ENCODE data around the gene PLA2G3. TPM values are rescaled to one million over a fixed set of nuclear protein-coding genes. Genes with fewer than 3 reads are reported as not detected.
A peak's percentile ranks its signal among the peaks of the same experiment; 100 is the strongest.

PLA2G3 gene
- total RNA-seq, 1 experiment from 2014 or later: not detected

DNA sequence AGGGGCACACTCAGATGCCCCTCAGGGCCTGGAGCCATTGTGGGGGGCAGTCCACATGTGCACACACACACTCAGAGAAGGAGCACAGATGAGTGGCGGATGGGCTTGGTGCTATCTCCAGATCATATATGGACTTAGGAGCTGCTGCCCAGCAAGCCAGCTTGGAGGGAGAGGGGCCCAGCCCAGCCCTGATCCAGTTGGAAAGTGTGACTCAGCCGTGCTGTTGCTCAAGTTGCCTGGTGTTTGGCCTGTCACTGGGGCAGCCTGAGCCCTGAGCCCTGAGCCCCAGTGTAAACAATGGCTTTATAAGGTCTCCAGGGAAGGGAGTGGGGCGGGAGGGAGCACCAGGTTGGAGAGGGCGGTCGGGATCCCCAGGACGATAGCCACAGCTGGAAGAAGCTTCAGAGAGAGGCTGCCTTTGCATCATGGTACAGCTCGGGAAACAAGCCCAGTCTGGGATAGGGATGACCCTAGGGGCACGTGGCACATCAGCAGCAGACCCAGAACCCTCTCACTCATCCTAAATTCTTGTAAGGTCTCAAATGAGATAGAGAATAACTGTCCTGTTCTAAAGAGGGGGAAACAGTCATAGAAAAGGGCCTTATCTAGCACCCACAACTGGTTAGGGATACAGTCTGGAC lies 37.7 kb downstream of the PLA2G3 start:
- Mint-ChIP-seq H3K9me3 (ENCODE audit: low read depth, unreplicated experiment) (no peaks in the 10 kb centered on the region), H3K27ac (ENCODE audit: unreplicated experiment) (no peak overlapping the region), H3K4me3 (ENCODE audit: low read depth, unreplicated experiment) (no peak overlapping the region), H3K27me3 (ENCODE audit: unreplicated experiment) (no peaks in the 10 kb centered on the region), H3K36me3 (ENCODE audit: insufficient read depth, unreplicated experiment) (peaks cover 30% of the 10 kb centered on the region), H3K4me1 (ENCODE audit: low read depth, unreplicated experiment) (peaks cover 8% of the 10 kb centered on the region)
- peak; percentile 45 for DNase-seq
- intact Hi-C loops (cut with micrococcal nuclease; ENCODE audit: unreplicated experiment): no loop called here
- CTCF ChIA-PET: interaction anchor here (1.2 to 1.5 kb wide), 2 partner anchors 9 to 21 kb away, joined by 3 to 5 read pairs; partner anchors contain the start of gene SMTN
- BruUV-seq (replicated peaks): no TSS peak
- TF ChIP-seq, protein P1, sequence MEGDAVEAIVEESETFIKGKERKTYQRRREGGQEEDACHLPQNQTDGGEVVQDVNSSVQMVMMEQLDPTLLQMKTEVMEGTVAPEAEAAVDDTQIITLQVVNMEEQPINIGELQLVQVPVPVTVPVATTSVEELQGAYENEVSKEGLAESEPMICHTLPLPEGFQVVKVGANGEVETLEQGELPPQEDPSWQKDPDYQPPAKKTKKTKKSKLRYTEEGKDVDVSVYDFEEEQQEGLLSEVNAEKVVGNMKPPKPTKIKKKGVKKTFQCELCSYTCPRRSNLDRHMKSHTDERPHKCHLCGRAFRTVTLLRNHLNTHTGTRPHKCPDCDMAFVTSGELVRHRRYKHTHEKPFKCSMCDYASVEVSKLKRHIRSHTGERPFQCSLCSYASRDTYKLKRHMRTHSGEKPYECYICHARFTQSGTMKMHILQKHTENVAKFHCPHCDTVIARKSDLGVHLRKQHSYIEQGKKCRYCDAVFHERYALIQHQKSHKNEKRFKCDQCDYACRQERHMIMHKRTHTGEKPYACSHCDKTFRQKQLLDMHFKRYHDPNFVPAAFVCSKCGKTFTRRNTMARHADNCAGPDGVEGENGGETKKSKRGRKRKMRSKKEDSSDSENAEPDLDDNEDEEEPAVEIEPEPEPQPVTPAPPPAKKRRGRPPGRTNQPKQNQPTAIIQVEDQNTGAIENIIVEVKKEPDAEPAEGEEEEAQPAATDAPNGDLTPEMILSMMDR (IDR thresholded peaks at IDR 0.05; ENCODE audit: unreplicated experiment): no peak

DNA sequence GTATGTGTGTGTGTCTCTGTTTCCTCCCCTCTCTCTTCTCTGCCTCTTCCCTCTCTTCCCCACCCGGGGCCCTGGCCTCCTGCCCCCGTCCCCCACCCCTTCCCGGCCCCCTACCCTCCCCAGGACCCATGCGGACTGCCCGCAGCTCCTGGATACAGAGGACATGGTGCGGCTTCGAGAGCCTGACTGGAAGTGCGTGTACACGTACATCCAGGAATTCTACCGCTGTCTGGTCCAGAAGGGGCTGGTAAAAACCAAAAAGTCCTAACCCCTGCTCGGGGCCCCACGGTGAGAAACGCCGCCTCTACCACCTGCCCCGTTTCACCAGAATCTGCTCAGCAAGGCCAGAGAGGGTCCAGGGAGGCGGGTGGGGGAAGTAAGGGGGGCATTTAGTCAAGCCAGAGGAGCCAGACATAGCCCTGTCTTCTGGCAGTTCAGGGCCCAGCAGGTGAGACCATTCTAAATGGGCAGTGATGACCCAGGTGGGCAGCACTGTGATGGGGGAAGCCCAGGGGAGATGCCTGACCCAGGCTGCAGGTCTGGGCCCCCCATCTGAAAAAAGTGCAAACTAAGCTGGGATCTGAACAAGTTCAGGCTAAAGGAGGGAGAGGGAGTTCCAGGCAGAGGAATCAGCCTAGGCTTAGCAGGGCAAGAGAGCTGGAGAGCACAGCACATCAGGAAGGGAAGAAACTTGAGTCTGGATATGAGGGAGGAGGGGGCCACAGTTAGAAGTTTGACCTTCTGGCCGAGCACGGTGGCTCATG lies 39.4 kb downstream of the PLA2G3 start:
- H3K9me3 Mint-ChIP-seq (ENCODE audit: low read depth, unreplicated experiment): no peaks in the 10 kb centered on the region
- no peak for DNase-seq
- peaks cover 22% of the 10 kb centered on the region for H3K36me3 Mint-ChIP-seq (ENCODE audit: insufficient read depth, unreplicated experiment)
- TF ChIP-seq, protein P1 (IDR thresholded peaks at IDR 0.05; ENCODE audit: unreplicated experiment): no peak
- CTCF ChIA-PET: interaction anchor here (1.1 kb wide), 1 partner anchor 30 kb away, joined by 6 read pairs; no protein-coding TSS in a partner anchor
- BruUV-seq (replicated peaks): no TSS peak
- H3K27me3 Mint-ChIP-seq (ENCODE audit: unreplicated experiment): no peaks in the 10 kb centered on the region
- intact Hi-C loops (cut with micrococcal nuclease; ENCODE audit: unreplicated experiment): no loop called here
- H3K4me3 Mint-ChIP-seq (ENCODE audit: low read depth, unreplicated experiment): no peak overlapping the region
- no peak overlapping the region for H3K27ac Mint-ChIP-seq (ENCODE audit: unreplicated experiment)
- peaks cover 8% of the 10 kb centered on the region for H3K4me1 Mint-ChIP-seq (ENCODE audit: low read depth, unreplicated experiment)

DNA sequence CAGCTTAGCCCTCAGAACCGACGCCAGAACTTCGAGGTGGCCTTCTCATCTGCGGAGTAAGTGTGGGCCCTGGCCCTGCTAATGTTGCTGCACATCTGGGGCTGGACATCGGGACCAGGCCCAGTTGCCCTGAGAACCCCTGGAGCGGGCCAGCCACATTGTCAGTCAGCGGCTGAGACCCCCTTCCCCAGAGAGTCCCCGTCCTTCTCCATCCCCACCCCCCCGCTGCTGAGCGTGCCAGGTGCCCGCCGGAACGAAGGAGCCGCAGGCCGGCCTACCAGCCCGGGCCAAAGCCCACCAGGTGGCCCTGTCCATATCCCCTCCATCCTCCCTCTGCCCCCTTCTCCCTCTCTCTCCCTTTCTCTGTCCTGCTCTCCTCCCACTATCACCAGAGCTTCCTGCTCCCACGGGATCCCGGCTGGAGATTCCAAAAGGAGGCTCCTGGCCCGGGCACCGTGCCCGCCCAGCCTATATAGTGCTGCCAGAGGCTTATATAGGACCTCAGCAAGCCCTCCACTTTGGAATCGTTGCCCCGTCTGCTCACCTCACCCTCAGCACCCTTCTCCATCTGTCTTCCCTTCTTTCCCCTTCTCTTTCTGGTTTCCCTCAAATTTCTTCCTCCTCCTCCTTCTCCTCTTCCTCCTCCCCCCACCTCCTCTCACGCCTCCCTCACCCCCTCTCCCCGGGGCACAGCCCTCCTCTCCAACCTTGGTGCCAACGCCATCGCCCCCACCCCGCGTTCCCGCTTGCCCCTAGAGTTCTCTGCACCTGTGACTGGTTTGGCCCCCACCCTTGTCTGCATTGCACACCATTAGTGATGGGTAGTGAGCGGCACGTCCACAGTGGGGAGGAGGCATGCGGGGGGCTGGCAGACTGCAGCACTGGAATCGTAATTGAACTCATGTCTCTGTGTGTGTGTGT lies 40.2 kb downstream of the PLA2G3 start:
- TF ChIP-seq, protein P1 (IDR thresholded peaks at IDR 0.05; ENCODE audit: unreplicated experiment): no peak
- Mint-ChIP-seq H3K4me1 (ENCODE audit: low read depth, unreplicated experiment) (peaks cover 8% of the 10 kb centered on the region), H3K4me3 (ENCODE audit: low read depth, unreplicated experiment) (no peak overlapping the region), H3K27ac (ENCODE audit: unreplicated experiment) (no peak overlapping the region), H3K36me3 (ENCODE audit: insufficient read depth, unreplicated experiment) (peaks cover 22% of the 10 kb centered on the region), H3K27me3 (ENCODE audit: unreplicated experiment) (no peaks in the 10 kb centered on the region), H3K9me3 (ENCODE audit: low read depth, unreplicated experiment) (no peaks in the 10 kb centered on the region)
- no peak for DNase-seq
- BruUV-seq (replicated peaks): no TSS peak
- intact Hi-C loops (cut with micrococcal nuclease; ENCODE audit: unreplicated experiment): no loop called here
- CTCF ChIA-PET: no interaction called here

DNA sequence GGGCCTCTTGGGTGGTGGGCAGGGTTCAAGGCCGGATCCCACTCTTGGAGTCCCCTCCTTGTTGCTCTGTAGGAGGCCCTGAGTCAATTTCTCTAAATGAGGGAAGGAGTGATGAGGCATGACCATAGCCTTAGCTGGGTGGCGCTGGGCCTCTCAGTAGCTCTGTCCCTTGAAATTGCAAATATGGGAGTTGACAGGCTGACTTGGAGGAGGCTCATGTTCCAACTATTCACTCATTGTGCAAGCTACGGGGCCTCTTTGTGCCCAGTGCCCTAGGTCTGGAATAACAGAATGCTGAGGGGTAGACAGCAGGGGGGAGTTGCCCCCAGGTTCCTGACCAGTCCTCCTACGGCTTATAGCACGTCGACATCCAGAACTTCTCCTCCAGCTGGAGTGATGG lies 40.9 kb downstream of the PLA2G3 start:
- TF ChIP-seq, protein P1 (IDR thresholded peaks at IDR 0.05; ENCODE audit: unreplicated experiment): no peak
- CTCF ChIA-PET: no interaction called here
- Mint-ChIP-seq H3K27ac (ENCODE audit: unreplicated experiment) (no peak overlapping the region), H3K4me3 (ENCODE audit: low read depth, unreplicated experiment) (no peak overlapping the region), H3K4me1 (ENCODE audit: low read depth, unreplicated experiment) (peaks cover 8% of the 10 kb centered on the region), H3K27me3 (ENCODE audit: unreplicated experiment) (no peaks in the 10 kb centered on the region), H3K36me3 (ENCODE audit: insufficient read depth, unreplicated experiment) (peaks cover 19% of the 10 kb centered on the region), H3K9me3 (ENCODE audit: low read depth, unreplicated experiment) (no peaks in the 10 kb centered on the region)
- BruUV-seq (replicated peaks): no TSS peak
- intact Hi-C loops (cut with micrococcal nuclease; ENCODE audit: unreplicated experiment): no loop called here
- DNase-seq: no peak

Measured in Calu3 (cell line).